Measurements from ENCODE around the gene HELZ.

DNA sequence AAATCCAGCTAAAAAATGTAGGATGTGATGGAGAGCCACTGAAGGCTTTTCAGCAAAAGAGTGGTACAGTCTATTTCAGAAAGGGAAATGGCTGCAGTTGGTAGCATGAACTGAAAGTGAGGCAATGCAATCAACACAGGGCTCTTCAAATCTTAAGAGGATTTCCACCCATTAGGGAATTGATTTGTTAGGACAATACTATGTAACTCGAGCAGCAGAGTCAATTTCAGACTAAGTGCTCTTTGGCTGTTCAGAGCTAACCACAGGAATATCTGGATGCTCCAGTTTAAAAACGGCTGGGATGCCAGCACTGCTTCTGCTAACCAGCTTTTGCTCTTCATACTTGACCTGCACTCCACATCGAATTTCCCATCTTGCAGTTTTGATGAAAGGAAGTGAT, 176.0 kb downstream of the HELZ start:
- TF ChIP-seq, protein P1, sequence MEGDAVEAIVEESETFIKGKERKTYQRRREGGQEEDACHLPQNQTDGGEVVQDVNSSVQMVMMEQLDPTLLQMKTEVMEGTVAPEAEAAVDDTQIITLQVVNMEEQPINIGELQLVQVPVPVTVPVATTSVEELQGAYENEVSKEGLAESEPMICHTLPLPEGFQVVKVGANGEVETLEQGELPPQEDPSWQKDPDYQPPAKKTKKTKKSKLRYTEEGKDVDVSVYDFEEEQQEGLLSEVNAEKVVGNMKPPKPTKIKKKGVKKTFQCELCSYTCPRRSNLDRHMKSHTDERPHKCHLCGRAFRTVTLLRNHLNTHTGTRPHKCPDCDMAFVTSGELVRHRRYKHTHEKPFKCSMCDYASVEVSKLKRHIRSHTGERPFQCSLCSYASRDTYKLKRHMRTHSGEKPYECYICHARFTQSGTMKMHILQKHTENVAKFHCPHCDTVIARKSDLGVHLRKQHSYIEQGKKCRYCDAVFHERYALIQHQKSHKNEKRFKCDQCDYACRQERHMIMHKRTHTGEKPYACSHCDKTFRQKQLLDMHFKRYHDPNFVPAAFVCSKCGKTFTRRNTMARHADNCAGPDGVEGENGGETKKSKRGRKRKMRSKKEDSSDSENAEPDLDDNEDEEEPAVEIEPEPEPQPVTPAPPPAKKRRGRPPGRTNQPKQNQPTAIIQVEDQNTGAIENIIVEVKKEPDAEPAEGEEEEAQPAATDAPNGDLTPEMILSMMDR (IDR thresholded peaks at IDR 0.05; ENCODE audit: poor library complexity) = no peak
- TF ChIP-seq EZH2 (IDR thresholded peaks at IDR 0.05; ENCODE audit: borderline replicate concordance) (no peak), EZH2phosphoT487 (IDR thresholded peaks at IDR 0.05; ENCODE audit: low read depth, severe bottlenecking, unreplicated experiment) (no peak)
